Spleen (tissue), 7 donors: ENCODE results near the gene ARPC5.

Experiments used
- CTCF ChIP-seq, 11 experiments: fragments of 200-600 bp in 7 of 11; fragments of 450-650 bp in 4 of 11; sonication (generic) in 4 of 11; IDR thresholded peaks in 8 of 11; conservative IDR thresholded peaks in 3 of 11; 1 replicate in 7 of 11; 2 replicates in 4 of 11; pipeline versions ENCODE4 v1.4.0 to v1.8.0; 2016 to 2021; ENCODE audit warnings: antibody characterized with exemption in 11 of 11, inconsistent platforms in 4 of 11, mild to moderate bottlenecking in 1 of 11
- POLR2A ChIP-seq, 3 donors: fragments of 450-650 bp; IDR thresholded peaks; one replicate each; pipeline ENCODE4 v1.5.1; 2017; ENCODE audit warnings: antibody characterized with exemption in 3 of 3, mild to moderate bottlenecking in 1 of 3
- donor health status: DM: no; HTN: no; CAD: no; lungs with moderate emphysema.
- donor health status: DM: no; HTN: no; CAD: no.
- donor health status: DM: no; HTN: no; CAD: no.

- no peak for TF ChIP-seq CTCF (IDR thresholded peaks at IDR 0.05 in 8 of 11, conservative IDR thresholded peaks at IDR 0.05 in 3 of 11)
- TF ChIP-seq POLR2A (IDR thresholded peaks at IDR 0.05): no peak
These were observed 29.7 kb downstream of the ARPC5 start for GRCh38 chr1:183605904-183606303.
